ENCODE data around the gene B3GLCT. TPM values are rescaled to one million over a fixed set of nuclear protein-coding genes. Genes with fewer than 3 reads are reported as not detected.

The B3GLCT gene
- total and polyA plus RNA-seq, 2 of the 13 experiments (the other 11 are each of a cell fraction or from before 2014, with no cell fraction given): 2.0 to 7.1 TPM

GRCh38 chr13:31199849-31200636, at the start of gene B3GLCT (continued):
- TF ChIP-seq ZNF142 (CRISPR knock-in tag; IDR thresholded peaks at IDR 0.05) (no peak), DRAP1 (CRISPR knock-in tag; IDR thresholded peaks at IDR 0.05) (no peak), NR2C2 (CRISPR knock-in tag; IDR thresholded peaks at IDR 0.05; ENCODE audit: borderline replicate concordance) (0 out of 2 replicates have a peak, but pooled peaks have one; percentile 39), HCFC1 (IDR thresholded peaks at IDR 0.05; ENCODE audit: low read depth, low read length) (no peak), ARID4A (CRISPR knock-in tag; IDR thresholded peaks at IDR 0.05; ENCODE audit: borderline replicate concordance) (peak; percentile 32; the same call in 1 of the 2 replicates), ZFY (CRISPR knock-in tag; IDR thresholded peaks at IDR 0.05) (peak; percentile 48), ZNF331 (CRISPR knock-in tag; IDR thresholded peaks at IDR 0.05) (peak; percentile 33; the same call in 1 of the 2 replicates), ZNF574 (CRISPR knock-in tag; IDR thresholded peaks at IDR 0.05) (peak; percentile 84; the same call in 1 of the 2 replicates), ZZZ3 (CRISPR knock-in tag; IDR thresholded peaks at IDR 0.05; ENCODE audit: borderline replicate concordance) (no peak), ZFYVE20 (CRISPR knock-in tag; IDR thresholded peaks at IDR 0.05; ENCODE audit: borderline replicate concordance, low read depth) (0 out of 2 replicates have a peak, but pooled peaks have one; percentile 35), ZNF276 (CRISPR knock-in tag; IDR thresholded peaks at IDR 0.05; ENCODE audit: low read depth) (no peak), REXO4 (CRISPR knock-in tag; IDR thresholded peaks at IDR 0.05; ENCODE audit: borderline replicate concordance) (no peak)
